Suppressor macrophage treated with lipopolysaccharide for 4 hours (primary cell): ENCODE results near the gene SDK1.

Source experiments
- DNase-seq: peaks from one replicate; pipeline ENCODE4 v3.0.0-alpha.2; 2020

SDK1 gene

GRCh38 chr7:4151524-4151923, 850.5 kb downstream of the SDK1 start:
- no peak for DNase-seq

GRCh38 chr7:4151926-4152549, 851.0 kb downstream of the SDK1 start:
- no peak for DNase-seq

GRCh38 chr7:4154882-4155535, 854.0 kb downstream of the SDK1 start:
- DNase-seq: no peak

- no peak for DNase-seq
Observed at GRCh38 chr7:4156190-4156589, 855.1 kb downstream of the SDK1 start.

DNA sequence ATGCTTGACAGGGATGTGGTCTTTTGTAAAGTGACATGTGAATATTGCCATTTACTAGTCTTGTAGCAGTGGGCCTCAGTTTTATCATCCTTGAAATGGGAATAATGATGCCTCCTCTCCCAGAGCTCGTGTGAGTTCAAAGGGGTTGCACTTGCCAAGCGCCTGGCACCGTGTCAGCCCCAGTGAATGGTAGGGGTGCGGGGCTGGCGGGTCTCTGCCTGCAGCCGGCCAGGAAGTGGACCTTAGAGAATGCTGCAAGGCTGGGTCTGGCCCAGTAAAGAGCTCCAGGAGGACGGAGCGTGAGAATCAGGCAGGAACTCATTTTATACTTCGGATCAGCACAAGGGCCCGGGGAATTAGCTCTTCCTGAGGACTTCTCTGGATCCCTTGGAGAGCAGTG, 856.6 kb downstream of the SDK1 start:
- DNase-seq: no peak

DNA sequence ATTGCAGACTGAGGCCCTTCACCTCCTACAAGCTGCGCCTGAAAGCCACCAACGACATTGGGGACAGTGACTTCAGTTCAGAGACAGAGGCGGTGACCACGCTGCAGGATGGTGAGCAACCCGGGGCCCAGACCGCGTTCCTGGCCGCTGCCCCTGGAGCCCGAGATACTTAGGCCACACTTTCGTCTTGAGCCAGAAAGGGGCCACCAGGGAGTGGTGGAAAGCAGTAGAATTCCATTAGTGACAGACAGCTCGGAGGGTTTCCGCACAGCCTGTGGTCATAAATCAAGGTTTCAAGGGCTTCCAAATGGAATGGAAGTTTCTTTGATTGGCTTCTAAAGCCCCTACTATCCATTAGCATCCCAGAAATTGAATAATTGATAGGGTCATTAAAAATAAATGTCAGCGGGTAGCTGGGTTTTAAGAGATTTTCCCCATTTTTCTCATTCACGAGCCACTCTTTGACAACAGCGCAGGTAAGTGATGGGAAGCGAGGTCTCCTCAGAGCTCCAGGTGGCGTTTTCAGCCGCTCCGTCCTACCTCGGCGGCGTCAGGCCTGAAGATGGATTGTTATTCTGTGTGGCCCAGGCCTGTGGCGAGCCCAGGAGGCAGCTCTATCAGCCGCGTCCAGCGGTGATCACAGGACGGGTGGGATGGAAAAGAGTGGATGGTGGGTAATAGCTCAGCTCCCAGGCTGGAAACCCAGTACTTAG, 857.5 kb downstream of the SDK1 start:
- DNase-seq: no peak

DNA sequence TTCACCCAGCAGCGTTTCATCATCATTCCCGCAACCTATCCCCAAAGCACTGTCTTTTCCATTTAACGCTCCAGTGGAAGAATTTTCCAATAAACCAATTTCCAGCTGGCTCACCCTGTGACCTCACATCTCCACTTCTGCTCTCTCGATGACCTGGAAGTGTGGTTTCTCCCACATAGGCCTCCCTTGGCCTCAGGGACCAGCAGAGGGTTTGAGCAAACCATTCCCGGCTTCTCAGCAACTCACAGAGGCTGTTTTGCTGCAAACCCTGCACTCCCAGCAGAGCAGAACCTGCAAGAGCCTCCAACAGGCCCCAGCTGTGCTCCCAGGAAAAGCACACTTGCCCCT, 858.1 kb downstream of the SDK1 start:
- DNase-seq: no peak

- no peak for DNase-seq
Observed at GRCh38 chr7:4159761-4160554, 858.9 kb downstream of the SDK1 start.

- no peak for DNase-seq
Observed at GRCh38 chr7:4162884-4163564, 862.0 kb downstream of the SDK1 start.

DNA sequence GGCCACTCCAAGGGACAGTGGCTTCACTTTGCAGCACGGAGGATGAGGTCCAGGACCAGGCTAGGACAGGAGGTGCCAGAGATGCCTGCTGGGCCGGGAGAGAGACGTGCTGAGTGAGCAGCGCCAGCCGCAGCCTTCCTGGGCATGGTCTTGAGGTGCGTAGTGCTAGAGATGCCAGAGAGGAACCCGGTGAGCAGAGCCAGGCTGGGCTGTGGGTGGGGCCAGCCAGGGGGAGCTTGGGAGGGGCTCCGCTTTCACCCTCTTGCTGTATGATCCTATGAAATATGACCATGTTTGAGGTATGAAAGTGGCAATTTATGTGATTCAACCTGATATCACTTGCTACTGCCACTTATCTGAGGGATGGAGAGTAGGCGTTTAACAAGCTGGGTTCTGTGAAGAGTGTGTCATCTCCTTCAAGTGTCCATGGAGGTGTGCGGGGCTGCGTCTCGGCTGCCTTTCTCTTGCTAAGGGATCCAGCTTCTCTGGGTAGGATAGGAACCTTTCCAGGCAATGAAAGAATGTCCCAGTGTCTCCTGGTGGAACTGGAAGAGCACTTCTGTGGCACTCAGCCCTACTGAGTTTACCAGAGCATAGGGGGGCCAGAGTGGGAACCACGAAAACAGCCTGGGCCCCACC, 862.6 kb downstream of the SDK1 start:
- DNase-seq: no peak

DNA sequence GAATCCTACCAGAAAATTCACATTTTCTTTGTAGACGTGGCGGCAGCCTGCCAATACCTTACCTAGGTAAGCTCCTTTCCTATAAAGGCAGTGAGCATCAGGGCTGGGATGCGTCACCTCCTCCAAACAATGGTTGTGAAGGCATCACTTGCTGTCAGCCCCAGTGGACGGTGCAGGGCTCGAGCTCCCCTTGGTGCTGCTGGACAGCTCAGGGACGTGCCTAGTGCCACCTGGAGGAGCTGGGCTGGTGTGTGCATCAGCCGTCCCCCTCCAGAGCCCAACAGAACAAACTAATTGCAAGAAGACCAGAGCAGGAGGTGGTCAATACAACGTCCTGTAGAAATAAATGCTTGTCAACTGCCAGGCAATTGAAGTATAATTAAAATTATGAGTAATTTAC, 863.5 kb downstream of the SDK1 start:
- DNase-seq: no peak

DNA sequence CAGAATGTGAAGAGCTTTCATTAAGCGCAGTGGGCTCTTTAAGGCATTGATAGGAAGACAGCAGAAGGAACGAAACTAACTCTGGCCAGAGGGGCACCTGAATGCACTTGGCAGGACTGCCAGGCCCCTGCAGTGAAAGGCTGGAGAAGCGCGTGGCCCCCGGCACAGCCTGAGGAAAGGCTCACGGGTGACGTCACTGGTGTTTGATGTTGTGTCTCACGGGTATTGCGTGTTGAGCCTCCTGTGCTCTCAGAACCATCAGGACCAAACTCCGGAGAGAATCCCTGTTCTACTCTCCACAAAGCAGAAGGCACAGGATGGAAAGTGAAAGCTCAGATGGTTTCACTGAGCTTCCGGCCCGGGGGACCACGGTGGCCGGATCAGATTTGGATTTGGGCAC, 865.3 kb downstream of the SDK1 start:
- DNase-seq: no peak

DNA sequence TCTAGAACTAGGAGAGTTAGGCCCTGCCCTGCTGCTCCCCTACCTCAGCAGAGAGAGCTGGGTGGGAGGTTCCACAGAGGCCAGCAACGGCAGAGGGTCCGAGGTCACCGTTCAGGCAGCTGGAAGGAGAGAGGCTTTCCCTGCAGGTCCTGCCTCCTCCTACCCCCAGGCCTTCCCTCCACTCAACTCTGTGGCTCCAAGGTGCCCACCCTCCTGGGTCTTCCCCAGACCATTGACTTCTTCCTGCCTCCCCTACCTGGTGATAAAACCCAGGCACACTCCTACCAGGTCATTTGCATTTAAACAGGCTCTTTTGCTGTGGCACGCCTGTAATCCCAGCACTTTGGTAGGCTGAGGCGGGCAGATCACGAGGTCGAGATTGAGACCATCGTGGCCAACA, 865.8 kb downstream of the SDK1 start:
- DNase-seq: no peak

DNA sequence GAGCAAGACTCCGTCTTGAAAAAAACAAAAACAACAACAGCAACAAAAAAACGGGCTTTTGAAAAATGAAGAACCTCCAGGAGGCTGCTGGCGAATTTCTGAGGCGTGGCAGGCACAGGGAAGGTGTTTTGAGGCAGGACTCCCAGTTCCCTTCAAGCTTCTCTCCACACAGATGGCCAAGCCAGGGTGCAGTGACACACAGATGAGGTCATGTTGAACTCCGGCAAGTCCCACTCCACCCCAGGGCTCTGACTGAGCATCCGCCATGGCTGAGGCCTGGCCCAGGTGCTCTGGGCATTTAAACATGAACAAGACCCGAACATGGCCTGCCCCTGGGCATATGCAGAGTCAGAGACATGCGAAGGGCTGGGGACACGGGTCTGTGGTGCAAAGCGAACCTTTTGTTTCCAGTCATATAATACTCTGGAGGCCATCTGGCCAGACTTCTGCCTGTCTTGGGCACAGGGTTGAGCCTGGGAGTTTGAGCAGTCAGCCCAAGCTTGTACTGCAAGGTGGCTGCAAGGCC, 866.4 kb downstream of the SDK1 start:
- DNase-seq: no peak

GRCh38 chr7:4168041-4168440, 867.0 kb downstream of the SDK1 start:
- DNase-seq: no peak

GRCh38 chr7:4168541-4168940, 867.5 kb downstream of the SDK1 start:
- DNase-seq: no peak

DNA sequence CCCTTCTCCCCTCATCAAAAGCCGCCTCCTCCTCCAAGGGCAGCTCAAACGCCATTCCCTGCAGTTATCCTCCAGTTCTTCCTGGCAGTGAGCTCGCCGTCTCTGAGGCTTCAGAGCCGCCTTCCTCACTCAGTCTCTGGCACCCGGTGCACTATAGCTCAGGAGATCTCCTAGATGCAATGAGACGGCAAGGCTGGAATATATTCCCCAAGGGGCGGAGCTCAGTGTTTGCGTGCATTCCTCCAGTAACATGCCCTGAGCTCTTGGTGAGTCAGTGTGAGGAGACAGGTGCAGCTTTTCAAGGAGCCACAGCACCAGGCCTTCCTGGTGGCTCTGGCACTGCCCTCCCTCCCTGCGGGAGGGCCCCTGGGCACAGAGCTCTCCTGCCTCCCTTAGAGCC, 868.4 kb downstream of the SDK1 start:
- no peak for DNase-seq

GRCh38 chr7:4170997-4171786, 870.1 kb downstream of the SDK1 start:
- DNase-seq: no peak

DNA sequence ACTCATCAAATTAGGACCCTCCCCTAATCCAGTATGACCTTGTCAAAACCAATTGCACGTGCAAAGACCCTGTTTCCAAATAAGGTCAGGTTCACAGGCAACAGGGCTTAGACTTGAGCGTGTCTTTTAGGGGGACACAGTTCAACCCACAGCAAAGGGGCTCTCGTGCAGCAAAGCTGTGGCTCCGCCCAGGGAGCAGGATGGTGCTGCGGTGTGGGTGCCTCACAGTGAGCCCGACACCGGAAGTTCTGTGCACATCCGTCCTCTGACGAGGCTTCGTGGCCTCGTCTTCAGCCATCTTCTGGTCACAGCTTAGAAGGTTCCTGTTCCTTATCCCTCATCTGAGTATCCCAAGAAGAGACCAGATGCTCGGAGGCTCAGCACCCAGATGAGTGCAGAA, 871.8 kb downstream of the SDK1 start:
- no peak for DNase-seq

GRCh38 chr7:4173615-4174014, 872.6 kb downstream of the SDK1 start:
- no peak for DNase-seq

- DNase-seq: no peak
Observed at GRCh38 chr7:4174016-4174415, 873.0 kb downstream of the SDK1 start.

DNA sequence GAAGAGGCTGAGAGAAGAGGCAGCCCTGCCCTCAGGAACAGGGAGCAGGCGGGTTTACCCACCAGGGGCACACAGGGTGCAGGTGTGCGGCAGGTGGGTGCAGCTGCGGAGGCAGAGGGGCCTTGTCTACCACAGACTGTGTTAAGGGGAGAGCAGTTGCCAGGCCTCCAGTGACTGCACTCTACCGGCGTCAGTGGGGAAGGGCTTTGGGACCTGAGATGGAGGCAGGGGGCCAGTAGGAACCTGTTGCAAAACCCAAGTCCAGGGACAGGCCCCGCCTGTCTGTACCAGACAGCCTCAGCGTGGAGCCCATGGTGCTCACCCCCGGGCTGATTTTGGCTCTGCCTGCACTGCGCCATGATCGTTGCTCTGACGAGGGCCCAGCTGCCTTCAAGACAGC, 873.4 kb downstream of the SDK1 start:
- DNase-seq: no peak
